Astrocyte (in vitro differentiated cells and primary cell): ENCODE data around the gene SUSD3. TPM values are rescaled to one million over a fixed set of nuclear protein-coding genes. Genes with fewer than 3 reads are reported as not detected.

Experiments used
- DNase-seq: peaks from one replicate; pipeline ENCODE4 v3.0.0-alpha.2; 2010; ENCODE audit warnings: low read depth
- FAIRE-seq: peaks from 2 replicates; lab custom pipeline; 2011; peaks lifted over from hg19 to GRCh38; lab: Jason Lieb, UNC
- H2AFZ ChIP-seq: 2 replicates; pipeline ENCODE4 v1.6.0; 2012; ENCODE audit warnings: low read depth, low read length, inconsistent platforms
- H3K27ac ChIP-seq: 2 replicates; pipeline ENCODE4 v1.5.1; 2011; ENCODE audit warnings: low read depth, low read length, inconsistent platforms
- H3K27me3 ChIP-seq: 2 replicates; pipeline ENCODE4 v1.6.0; 2011; ENCODE audit warnings: low read length, inconsistent platforms; ENCODE audit not compliant: insufficient read depth
- H3K36me3 ChIP-seq: 2 replicates; pipeline ENCODE4 v1.5.1; 2011; ENCODE audit warnings: low read length, inconsistent platforms; ENCODE audit not compliant: insufficient read depth
- H3K4me1 ChIP-seq: 2 replicates; pipeline ENCODE4 v1.5.1; 2011; ENCODE audit warnings: low read length, inconsistent platforms; ENCODE audit not compliant: insufficient read depth
- H3K4me2 ChIP-seq: 2 replicates; pipeline ENCODE4 v1.6.0; 2012; ENCODE audit warnings: low read length, inconsistent platforms
- H3K4me3 ChIP-seq: 2 replicates; pipeline ENCODE4 v1.5.1; 2011; ENCODE audit warnings: low read depth, mild to moderate bottlenecking, low read length, inconsistent platforms; ENCODE audit not compliant: insufficient read depth
- H3K79me2 ChIP-seq: 2 replicates; pipeline ENCODE4 v1.6.0; 2012; ENCODE audit warnings: mild to moderate bottlenecking, low read length, inconsistent platforms; ENCODE audit not compliant: insufficient read depth
- H3K9ac ChIP-seq: 2 replicates; pipeline ENCODE4 v1.6.0; 2012; ENCODE audit warnings: mild to moderate bottlenecking, low read length, inconsistent platforms
- H3K9me3 ChIP-seq: 2 replicates; pipeline ENCODE4 v1.5.1; 2012; ENCODE audit warnings: low read depth, mild to moderate bottlenecking, low read length, inconsistent platforms; ENCODE audit not compliant: insufficient read depth
- H4K20me1 ChIP-seq: 2 replicates; pipeline ENCODE4 v1.6.0; 2012; ENCODE audit warnings: low read length, inconsistent platforms; ENCODE audit not compliant: insufficient read depth
- H3K27ac Mint-ChIP-seq: one replicate; pipeline ENCODE4 v1.8.0; 2021; ENCODE audit warnings: mild to moderate bottlenecking, mixed read lengths; ENCODE audit not compliant: unreplicated experiment
- H3K27me3 Mint-ChIP-seq: one replicate; pipeline ENCODE4 v1.8.0; 2021; ENCODE audit warnings: low read depth, mixed read lengths; ENCODE audit not compliant: unreplicated experiment
- H3K36me3 Mint-ChIP-seq: one replicate; pipeline ENCODE4 v1.8.0; 2021; ENCODE audit warnings: low read depth, mixed read lengths; ENCODE audit not compliant: unreplicated experiment
- H3K4me1 Mint-ChIP-seq: one replicate; pipeline ENCODE4 v1.8.0; 2021; ENCODE audit warnings: low read depth, mixed read lengths; ENCODE audit not compliant: unreplicated experiment
- H3K4me3 Mint-ChIP-seq: one replicate; pipeline ENCODE4 v1.8.0; 2021; ENCODE audit warnings: mild to moderate bottlenecking, moderate library complexity, mixed read lengths; ENCODE audit not compliant: unreplicated experiment
- H3K9me3 Mint-ChIP-seq: one replicate; pipeline ENCODE4 v1.8.0; 2021; ENCODE audit warnings: mild to moderate bottlenecking, mixed read lengths; ENCODE audit not compliant: unreplicated experiment
- EZH2 ChIP-seq: IDR thresholded peaks from 2 replicates; pipeline ENCODE4 v1.6.1; 2012; ENCODE audit warnings: mild to moderate bottlenecking, low read length, inconsistent platforms; ENCODE audit not compliant: insufficient read depth
- total RNA-seq: library from RNA; stranded (reverse); gene quantifications from 2 replicates; pipeline ENCODE4 v1.2.1, GENCODE V29; 2021
- TF ChIP-seq, protein P1 (sequence below): IDR thresholded peaks from 2 replicates; pipeline ENCODE4 v1.5.1; 2011; ENCODE audit warnings: low read depth, mild to moderate bottlenecking, inconsistent platforms, low read length, moderate library complexity; ENCODE audit not compliant: insufficient read depth

SUSD3 gene
- total RNA-seq, 1 donor from 2014 or later = not detected

DNA sequence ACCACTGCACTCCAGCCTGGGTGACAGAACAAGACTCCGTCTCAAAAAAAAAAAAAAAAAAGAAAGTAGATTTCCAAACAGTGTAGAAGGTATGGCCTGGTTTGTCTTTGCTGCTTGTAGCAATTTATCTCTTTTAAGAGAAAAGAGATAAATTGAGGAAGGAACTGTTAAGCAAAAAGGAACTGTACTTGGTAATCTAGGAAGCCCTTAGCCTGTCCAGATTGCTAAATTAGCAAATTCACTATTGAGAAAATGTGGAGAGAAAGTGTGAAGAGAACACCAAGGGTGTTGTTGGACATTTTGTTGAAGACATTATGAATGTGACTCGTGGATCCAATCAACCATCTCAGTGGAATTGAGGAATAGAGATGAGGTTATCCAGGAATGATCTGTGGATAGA lies 13.0 kb upstream of the SUSD3 start:
- Mint-ChIP-seq H3K4me1 (no peaks in the 10 kb centered on the region), H3K4me3 (no peak overlapping the region), H3K36me3 (no peaks in the 10 kb centered on the region), H3K9me3 (peaks cover 11% of the 10 kb centered on the region), H3K27ac (no peak overlapping the region), H3K27me3 (peaks cover 12% of the 10 kb centered on the region)
- no peaks in the 10 kb centered on the region for H3K27me3 ChIP-seq
- H3K9me3 ChIP-seq = no peaks in the 10 kb centered on the region
- no peaks in the 10 kb centered on the region for H4K20me1 ChIP-seq
- no peak overlapping the region for H3K4me2 ChIP-seq
- no peaks in the 10 kb centered on the region for H3K79me2 ChIP-seq
- no peak for DNase-seq
- no peak overlapping the region for H2AFZ ChIP-seq
- H3K4me3 ChIP-seq = no peak overlapping the region
- H3K9ac ChIP-seq = no peak overlapping the region
- no peak for FAIRE-seq
- TF ChIP-seq EZH2 = no peak
- TF ChIP-seq, protein P1, sequence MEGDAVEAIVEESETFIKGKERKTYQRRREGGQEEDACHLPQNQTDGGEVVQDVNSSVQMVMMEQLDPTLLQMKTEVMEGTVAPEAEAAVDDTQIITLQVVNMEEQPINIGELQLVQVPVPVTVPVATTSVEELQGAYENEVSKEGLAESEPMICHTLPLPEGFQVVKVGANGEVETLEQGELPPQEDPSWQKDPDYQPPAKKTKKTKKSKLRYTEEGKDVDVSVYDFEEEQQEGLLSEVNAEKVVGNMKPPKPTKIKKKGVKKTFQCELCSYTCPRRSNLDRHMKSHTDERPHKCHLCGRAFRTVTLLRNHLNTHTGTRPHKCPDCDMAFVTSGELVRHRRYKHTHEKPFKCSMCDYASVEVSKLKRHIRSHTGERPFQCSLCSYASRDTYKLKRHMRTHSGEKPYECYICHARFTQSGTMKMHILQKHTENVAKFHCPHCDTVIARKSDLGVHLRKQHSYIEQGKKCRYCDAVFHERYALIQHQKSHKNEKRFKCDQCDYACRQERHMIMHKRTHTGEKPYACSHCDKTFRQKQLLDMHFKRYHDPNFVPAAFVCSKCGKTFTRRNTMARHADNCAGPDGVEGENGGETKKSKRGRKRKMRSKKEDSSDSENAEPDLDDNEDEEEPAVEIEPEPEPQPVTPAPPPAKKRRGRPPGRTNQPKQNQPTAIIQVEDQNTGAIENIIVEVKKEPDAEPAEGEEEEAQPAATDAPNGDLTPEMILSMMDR = no peak
- H3K4me1 ChIP-seq = no peaks in the 10 kb centered on the region
- no peak overlapping the region for H3K27ac ChIP-seq
- no peaks in the 10 kb centered on the region for H3K36me3 ChIP-seq

DNA sequence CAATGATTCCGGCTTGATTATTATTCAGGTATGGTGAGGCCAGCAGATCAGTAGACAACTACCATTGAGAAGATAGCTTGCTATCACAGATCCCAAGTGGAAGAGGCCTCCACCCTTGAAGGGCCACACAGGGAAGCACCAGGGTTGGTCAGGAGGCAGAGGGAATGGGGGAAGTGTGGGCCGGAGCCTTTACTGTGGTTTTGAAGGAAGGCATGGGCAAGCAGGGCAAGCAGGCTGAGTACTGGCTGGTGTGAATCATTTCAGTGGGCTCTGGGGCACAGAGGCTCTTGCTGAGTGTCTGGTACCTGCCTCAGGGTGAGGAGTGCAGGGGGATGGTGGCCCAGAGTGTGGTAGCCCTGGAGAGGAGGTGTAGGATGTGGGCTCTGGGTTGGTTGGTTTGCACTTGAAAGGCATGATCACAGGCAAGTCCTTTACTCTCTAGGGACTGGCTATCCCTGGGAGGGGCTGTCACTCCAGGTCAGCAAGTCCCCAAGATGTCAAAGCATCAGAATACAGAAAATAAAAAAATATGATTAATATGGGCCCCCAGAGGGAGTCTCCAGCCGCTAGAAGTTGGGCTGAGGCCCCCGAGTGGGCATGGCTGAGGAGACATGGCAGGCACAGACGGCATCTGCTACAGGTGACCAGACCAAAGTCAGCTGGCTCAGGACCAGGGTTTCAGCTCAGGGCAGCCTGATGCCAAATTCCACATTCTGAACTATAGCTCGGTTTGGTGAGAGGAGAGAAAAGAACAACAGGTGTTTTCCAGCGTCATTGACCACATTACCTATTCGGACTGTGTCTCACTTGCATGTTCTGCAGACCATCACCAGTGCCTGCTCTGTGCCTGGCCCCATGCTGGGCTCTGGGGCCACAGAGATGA lies 9.7 kb upstream of the SUSD3 start:
- H3K36me3 Mint-ChIP-seq = no peaks in the 10 kb centered on the region
- H3K4me3 Mint-ChIP-seq = no peak overlapping the region
- H3K4me1 ChIP-seq = no peaks in the 10 kb centered on the region
- H3K9me3 Mint-ChIP-seq = peaks cover 7% of the 10 kb centered on the region
- H3K9ac ChIP-seq = no peak overlapping the region
- H3K27ac Mint-ChIP-seq = no peak overlapping the region
- H4K20me1 ChIP-seq = no peaks in the 10 kb centered on the region
- H3K4me2 ChIP-seq = no peak overlapping the region
- no peaks in the 10 kb centered on the region for H3K79me2 ChIP-seq
- no peak overlapping the region for H2AFZ ChIP-seq
- peaks cover 10% of the 10 kb centered on the region for H3K27me3 Mint-ChIP-seq
- H3K27me3 ChIP-seq = no peaks in the 10 kb centered on the region
- H3K27ac ChIP-seq = no peak overlapping the region
- peaks cover 3% of the 10 kb centered on the region for H3K4me1 Mint-ChIP-seq
- no peak for DNase-seq
- no peaks in the 10 kb centered on the region for H3K36me3 ChIP-seq
- no peak for FAIRE-seq
- H3K9me3 ChIP-seq = no peaks in the 10 kb centered on the region
- TF ChIP-seq, protein P1 = no peak
- no peak for TF ChIP-seq EZH2
- H3K4me3 ChIP-seq = no peak overlapping the region

DNA sequence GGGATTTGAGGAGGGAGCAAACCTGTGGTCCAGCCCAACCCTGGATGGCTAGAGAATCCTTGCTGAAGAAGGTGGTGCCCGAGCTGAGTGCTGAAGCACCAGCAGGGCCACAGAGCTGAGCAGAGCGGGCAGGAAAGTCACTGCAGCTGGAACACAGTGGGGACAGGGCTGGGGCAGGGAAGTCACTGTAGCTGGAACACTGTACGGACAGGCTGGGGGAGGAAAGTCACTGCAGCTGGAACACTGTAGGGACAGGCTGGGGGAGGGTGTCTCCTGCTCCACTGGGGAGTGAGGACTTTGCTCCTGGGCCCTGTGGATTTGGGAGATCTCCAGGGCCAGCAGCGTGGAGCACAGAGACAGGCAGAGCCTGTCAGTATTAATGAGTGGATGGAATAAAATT lies 9.0 kb upstream of the SUSD3 start:
- Histone ChIP-seq H3K4me1 (no peaks in the 10 kb centered on the region), H3K27ac (no peak overlapping the region), H3K9ac (no peak overlapping the region), H3K27me3 (no peaks in the 10 kb centered on the region), H4K20me1 (no peaks in the 10 kb centered on the region), H3K4me2 (no peak overlapping the region), H3K79me2 (no peaks in the 10 kb centered on the region), H3K4me3 (no peak overlapping the region), H3K9me3 (no peaks in the 10 kb centered on the region), H2AFZ (no peak overlapping the region), H3K36me3 (no peaks in the 10 kb centered on the region)
- TF ChIP-seq, protein P1 = no peak
- TF ChIP-seq EZH2 = no peak
- Mint-ChIP-seq H3K27me3 (peaks cover 10% of the 10 kb centered on the region), H3K9me3 (peaks cover 7% of the 10 kb centered on the region), H3K36me3 (no peaks in the 10 kb centered on the region), H3K27ac (no peak overlapping the region), H3K4me3 (no peak overlapping the region), H3K4me1 (peaks cover 3% of the 10 kb centered on the region)
- DNase-seq (no peak), FAIRE-seq (no peak)
